Tibial nerve (tissue), 4 donors: ENCODE measurements around the gene SCRN2. TPM values are rescaled to one million over a fixed set of nuclear protein-coding genes. Genes with fewer than 3 reads are reported as not detected.

Experiments used
- DNase-seq, 2 donors: peaks; one replicate each; pipeline ENCODE4 v3.0.0-alpha.2; 2019; ENCODE audit warnings: low spot score in 2 of 2
- H3K27ac ChIP-seq, 4 donors: fragments of 200-600 bp; sonication (generic) in 3 of 4; one replicate each; pipeline ENCODE4 v1.5.1; 2017 to 2019; ENCODE audit warnings: mild to moderate bottlenecking in 1 of 4
- H3K27me3 ChIP-seq, 2 donors: fragments of 200-600 bp; sonication (generic) in 1 of 2; one replicate each; pipeline versions ENCODE4 v1.5.1 to v1.6.0; 2017 to 2019
- H3K36me3 ChIP-seq, 3 donors: fragments of 200-600 bp; sonication (generic); one replicate each; pipeline ENCODE4 v1.5.1; 2018 to 2019
- H3K4me1 ChIP-seq, 4 donors: fragments of 200-600 bp; sonication (generic) in 3 of 4; one replicate each; pipeline ENCODE4 v1.5.1; 2017 to 2019
- H3K4me3 ChIP-seq, 4 donors: fragments of 200-600 bp; sonication (generic) in 3 of 4; one replicate each; pipeline ENCODE4 v1.5.1; 2017 to 2019; ENCODE audit warnings: mild to moderate bottlenecking in 1 of 4, moderate library complexity in 1 of 4
- H3K9me3 ChIP-seq, 4 donors: fragments of 200-600 bp; sonication (generic) in 3 of 4; one replicate each; pipeline ENCODE4 v1.5.1; 2017 to 2019
- CTCF ChIP-seq, 5 experiments: fragments of 200-600 bp in 3 of 5; fragments of 450-650 bp in 2 of 5; sonication (generic) in 3 of 5; IDR thresholded peaks; one replicate each; pipeline ENCODE4 v1.5.1; 2016 to 2019; ENCODE audit warnings: antibody characterized with exemption in 5 of 5, mild to moderate bottlenecking in 3 of 5, moderate library complexity in 2 of 5
- EP300 ChIP-seq, 2 donors: sonication (generic); formaldehyde crosslinking; IDR thresholded peaks; one replicate each; pipeline ENCODE4 v1.6.1; 2017; ENCODE audit warnings: antibody characterized with exemption in 2 of 2, mild to moderate bottlenecking in 1 of 2
- POLR2A ChIP-seq, 2 donors: fragments of 450-650 bp; IDR thresholded peaks; one replicate each; pipeline ENCODE4 v1.6.1; 2017; ENCODE audit warnings: antibody characterized with exemption in 2 of 2, mild to moderate bottlenecking in 2 of 2, moderate library complexity in 2 of 2
- WGBS, 2 donors: methylation state at CpG; one replicate each; pipeline ENCODE4 v1.1.5; 2018; 5-methylcytosine and 5-hydroxymethylcytosine counted together
- total RNA-seq, 4 donors: library from RNA; depleted of rRNA; stranded (reverse); fragments of >200 nt; gene quantifications; one replicate each; pipeline ENCODE4 v1.1.0, GENCODE V29; 2016

SCRN2 gene
- total RNA-seq, 4 donors from 2014 or later, result 49.8 to 68.6 (median 56.6) TPM

GRCh38 chr17:47875011-47875985, 34.2 kb upstream of the SCRN2 start:
- TF ChIP-seq EP300 (IDR thresholded peaks at IDR 0.05), result peak in 1 of 2 donors; percentile 19
- no peak for TF ChIP-seq POLR2A (IDR thresholded peaks at IDR 0.05)
- no peak for DNase-seq
- H3K9me3 ChIP-seq, result no peaks in the 10 kb centered on the region
- peaks cover 0 to 64% of the 10 kb centered on the region in 2 donors for H3K27me3 ChIP-seq
- H3K36me3 ChIP-seq, result no peaks in the 10 kb centered on the region
- no peak overlapping the region for H3K4me3 ChIP-seq
- 42 to 51% methylated on average over 11 of the region's 11 CpGs for WGBS, 2 donors
- peaks cover 0 to 14% (median 3%) of the 10 kb centered on the region in 4 donors for H3K4me1 ChIP-seq
- peak overlapping the region in 1 of 4 donors; percentile 18 for H3K27ac ChIP-seq

- Histone ChIP-seq H3K36me3 (no peaks in the 10 kb centered on the region), H3K27me3 (peaks cover 0 to 76% of the 10 kb centered on the region in 2 donors), H3K4me3 (no peak overlapping the region), H3K27ac (no peak overlapping the region), H3K4me1 (peaks cover 0 to 14% (median 3%) of the 10 kb centered on the region in 4 donors), H3K9me3 (no peaks in the 10 kb centered on the region)
- no peak for DNase-seq
- TF ChIP-seq CTCF (IDR thresholded peaks at IDR 0.05) (no peak), EP300 (IDR thresholded peaks at IDR 0.05) (no peak), POLR2A (IDR thresholded peaks at IDR 0.05) (no peak)
- 52 to 57% methylated on average over 4 of the region's 4 CpGs for WGBS, 2 donors
Observed at GRCh38 chr17:47873200-47874090, 32.4 kb upstream of the SCRN2 start.

GRCh38 chr17:47872651-47873161, 31.6 kb upstream of the SCRN2 start:
- H3K27me3 ChIP-seq, result peaks cover 0 to 69% of the 10 kb centered on the region in 2 donors
- peaks cover 0 to 14% (median 3%) of the 10 kb centered on the region in 4 donors for H3K4me1 ChIP-seq
- no peaks in the 10 kb centered on the region for H3K9me3 ChIP-seq
- 15 to 36% methylated on average over 7 to 13 of the region's 15 CpGs for WGBS, 2 donors
- H3K27ac ChIP-seq, result peak overlapping the region in 1 of 4 donors; percentile 41
- DNase-seq, result no peak
- H3K36me3 ChIP-seq, result no peaks in the 10 kb centered on the region
- H3K4me3 ChIP-seq, result no peak overlapping the region
- TF ChIP-seq CTCF (IDR thresholded peaks at IDR 0.05), result no peak
- TF ChIP-seq POLR2A (IDR thresholded peaks at IDR 0.05), result no peak
- no peak for TF ChIP-seq EP300 (IDR thresholded peaks at IDR 0.05)

GRCh38 chr17:47872019-47872650, 31.1 kb upstream of the SCRN2 start:
- Histone ChIP-seq H3K27me3 (peaks cover 0 to 67% of the 10 kb centered on the region in 2 donors), H3K9me3 (no peaks in the 10 kb centered on the region), H3K36me3 (no peaks in the 10 kb centered on the region), H3K4me3 (no peak overlapping the region), H3K27ac (peak overlapping the region in 1 of 4 donors; percentile 41), H3K4me1 (peaks cover 0 to 14% (median 3%) of the 10 kb centered on the region in 4 donors)
- DNase-seq, result no peak
- no peak for TF ChIP-seq POLR2A (IDR thresholded peaks at IDR 0.05)
- 14 to 27% methylated on average over 29 of the region's 29 CpGs for WGBS, 2 donors

GRCh38 chr17:47871048-47871447, 30.0 kb upstream of the SCRN2 start:
- TF ChIP-seq POLR2A (IDR thresholded peaks at IDR 0.05), result no peak
- no peak for TF ChIP-seq CTCF (IDR thresholded peaks at IDR 0.05)
- TF ChIP-seq EP300 (IDR thresholded peaks at IDR 0.05), result no peak

More at GRCh38 chr17:47871048-47871447, 30.0 kb upstream of the SCRN2 start:
- peaks cover 0 to 76% of the 10 kb centered on the region in 2 donors for H3K27me3 ChIP-seq
- H3K9me3 ChIP-seq, result no peaks in the 10 kb centered on the region
- H3K36me3 ChIP-seq, result no peaks in the 10 kb centered on the region
- no peak overlapping the region for H3K4me3 ChIP-seq
- no peak for DNase-seq
- H3K4me1 ChIP-seq, result peaks cover 0 to 14% (median 3%) of the 10 kb centered on the region in 4 donors
- H3K27ac ChIP-seq, result no peak overlapping the region
